ENCODE data around the gene M6PR. TPM values are rescaled to one million over a fixed set of nuclear protein-coding genes. Genes with fewer than 3 reads are reported as not detected.

M6PR gene
- total and polyA plus RNA-seq, 2 of the 8 experiments (the other 6 are each of a cell fraction or from before 2014, with no cell fraction given): 106 to 122 TPM

- DNase-seq (ENCODE audit: low read depth in 1 of 2, low spot score in 2 of 2) (no peak), FAIRE-seq (no peak)
- Histone ChIP-seq H3K14ac (ENCODE audit: insufficient read length) (no peak overlapping the region), H3K36me3 (ENCODE audit: control insufficient read depth in 2 of 4, insufficient read depth in 4 of 4, low read length in 3 of 4) (peaks cover 0 to 3% (median 1%) of the 10 kb centered on the region in 4 experiments; a peak in 3 of 8 replicates), H4K20me1 (replicated peaks in 1 of 2; ENCODE audit: control insufficient read depth in 1 of 2, insufficient read depth in 2 of 2, low read length in 2 of 2) (peaks cover 2 to 6% of the 10 kb centered on the region in 2 experiments), H3K27ac (ENCODE audit: low read depth, low read length) (no peak overlapping the region), H3K4ac (replicated peaks; ENCODE audit: insufficient read length, low read depth, low read length) (no peak overlapping the region), H2BK20ac (ENCODE audit: low read length) (no peak overlapping the region), H2BK120ac (replicated peaks; ENCODE audit: low read depth, low read length) (no peak overlapping the region), H3K27me3 (replicated peaks in 1 of 4; ENCODE audit: control insufficient read depth in 3 of 4, extremely low read depth in 1 of 4, insufficient read depth in 3 of 4, low read length in 3 of 4) (no peaks in the 10 kb centered on the region), H4K91ac (replicated peaks; ENCODE audit: insufficient read length, low read length) (no peak overlapping the region), H4K8ac (ENCODE audit: extremely low read depth, insufficient read depth, low read length) (no peak overlapping the region), H3K23ac (ENCODE audit: insufficient read length) (no peak overlapping the region), H3K56ac (replicated peaks; ENCODE audit: insufficient read length, low read depth, low read length) (no peak overlapping the region), H3K18ac (ENCODE audit: extremely low read depth, low read length) (no peak overlapping the region), H3K23me2 (ENCODE audit: low read depth, low read length) (no peaks in the 10 kb centered on the region), H3K9me3 (ENCODE audit: insufficient read depth in 2 of 2, low read depth in 1 of 2, low read length in 1 of 2) (no peaks in the 10 kb centered on the region), H2BK15ac (ENCODE audit: low read length) (no peak overlapping the region), H2AFZ (ENCODE audit: low read length) (peak overlapping the region; percentile 62; the same call in 1 of the 2 replicates), H3K9ac (replicated peaks in 1 of 4; ENCODE audit: extremely low read depth in 1 of 4, low read depth in 3 of 4, low read length in 3 of 4) (no peak overlapping the region), H3K4me3 (ENCODE audit: extremely low read depth in 1 of 4, insufficient read depth in 2 of 4, low read depth in 3 of 4, low read length in 4 of 4) (peak overlapping the region; percentile 61 to 93 (median 90); a peak in 7 of 8 replicates), H3K4me1 (replicated peaks in 1 of 4; ENCODE audit: control insufficient read depth in 3 of 4, insufficient read depth in 4 of 4, low read length in 3 of 4) (no peaks in the 10 kb centered on the region; a peak in 1 of 7 replicates), H3K79me1 (ENCODE audit: low read depth, low read length) (peaks cover 10% of the 10 kb centered on the region; the same call in 1 of the 2 replicates), H2BK12ac (ENCODE audit: low read depth, low read length) (no peak overlapping the region), H3K79me2 (ENCODE audit: control insufficient read depth in 1 of 2, insufficient read depth in 2 of 2, low read length in 2 of 2) (peaks cover 5 to 44% of the 10 kb centered on the region in 2 experiments), H2AK5ac (ENCODE audit: low read depth, low read length) (no peak overlapping the region), H4K5ac (ENCODE audit: insufficient read length, low read depth, low read length) (no peak overlapping the region), H3K4me2 (ENCODE audit: insufficient read depth in 1 of 2, low read depth in 2 of 2, low read length in 2 of 2) (peak overlapping the region; percentile 83 to 88), H2BK5ac (ENCODE audit: low read depth, low read length) (no peak overlapping the region)
- POLR2A ChIA-PET (ENCODE audit: partially characterized antibody): interaction anchor here (1.3 to 11.5 kb wide), 5 partner anchors 9 to 156 kb away, joined by 3 to 311 read pairs (median 4); partner anchors contain the start of gene PHC1
- WGBS, 2 experiments (ENCODE audit: extremely low coverage in 1 of 2, insufficient coverage in 1 of 2, insufficient read length in 1 of 2, insufficient replicate concordance in 2 of 2, low coverage in 1 of 2, low lambda C conversion rate in 2 of 2, missing lambda C conversion rate in 1 of 2): 57% methylated on average over 9 of the region's 9 CpGs; no CpG with 5 or more reads in 1 of the 2 experiments
- CTCF ChIA-PET (ENCODE audit: partially characterized antibody): interaction anchor here (0.7 to 12.2 kb wide), 5 partner anchors 84 to 376 kb away, joined by 3 to 119 read pairs (median 5); no protein-coding TSS in a partner anchor
- TF ChIP-seq GABPA (IDR thresholded peaks at IDR 0.05; ENCODE audit: borderline replicate concordance, insufficient read depth, low read length) (no peak), EGR1 (IDR thresholded peaks at IDR 0.05; ENCODE audit: borderline replicate concordance, low read depth, low read length) (no peak), ZNF274 (IDR thresholded peaks at IDR 0.05; ENCODE audit: borderline replicate concordance, extremely low read depth, low read length) (no peak), TEAD4 (IDR thresholded peaks at IDR 0.05; ENCODE audit: low read depth, low read length) (no peak), SRF (IDR thresholded peaks at IDR 0.05; ENCODE audit: low read depth, low read length) (no peak), BACH1 (IDR thresholded peaks at IDR 0.05; ENCODE audit: low read length) (no peak), KDM5A (IDR thresholded peaks at IDR 0.05; ENCODE audit: low read length) (no peak), BRCA1 (IDR thresholded peaks at IDR 0.05; ENCODE audit: low read depth, low read length) (no peak), CBX5 (IDR thresholded peaks at IDR 0.05; ENCODE audit: low read depth, low read length) (no peak)
Measured at GRCh38 chr12:8950702-8951478, 1.4 kb upstream of the M6PR start.

All from H1 (cell line).